Lung microvascular endothelial cell (primary cell): ENCODE data around the gene TNN. TPM values are rescaled to one million over a fixed set of nuclear protein-coding genes. Genes with fewer than 3 reads are reported as not detected.
"Not testable (repeated sequence)": the region's sequence is repeated elsewhere in the genome, so short reads cannot be mapped to it uniquely, and the experiment has no call there.

Experiments
- DNase-seq, 2 donors: peaks; one replicate each; pipeline versions ENCODE4 v3.0.0 to v3.0.0-alpha.2; 2010; ENCODE audit warnings: low read depth in 2 of 2
- total RNA-seq: library from RNA; depleted of rRNA; stranded (reverse); fragments of >200 nt; gene quantifications from 2 replicates; pipeline ENCODE4 v1.2.1, GENCODE V29; 2014

TNN gene, protein sequence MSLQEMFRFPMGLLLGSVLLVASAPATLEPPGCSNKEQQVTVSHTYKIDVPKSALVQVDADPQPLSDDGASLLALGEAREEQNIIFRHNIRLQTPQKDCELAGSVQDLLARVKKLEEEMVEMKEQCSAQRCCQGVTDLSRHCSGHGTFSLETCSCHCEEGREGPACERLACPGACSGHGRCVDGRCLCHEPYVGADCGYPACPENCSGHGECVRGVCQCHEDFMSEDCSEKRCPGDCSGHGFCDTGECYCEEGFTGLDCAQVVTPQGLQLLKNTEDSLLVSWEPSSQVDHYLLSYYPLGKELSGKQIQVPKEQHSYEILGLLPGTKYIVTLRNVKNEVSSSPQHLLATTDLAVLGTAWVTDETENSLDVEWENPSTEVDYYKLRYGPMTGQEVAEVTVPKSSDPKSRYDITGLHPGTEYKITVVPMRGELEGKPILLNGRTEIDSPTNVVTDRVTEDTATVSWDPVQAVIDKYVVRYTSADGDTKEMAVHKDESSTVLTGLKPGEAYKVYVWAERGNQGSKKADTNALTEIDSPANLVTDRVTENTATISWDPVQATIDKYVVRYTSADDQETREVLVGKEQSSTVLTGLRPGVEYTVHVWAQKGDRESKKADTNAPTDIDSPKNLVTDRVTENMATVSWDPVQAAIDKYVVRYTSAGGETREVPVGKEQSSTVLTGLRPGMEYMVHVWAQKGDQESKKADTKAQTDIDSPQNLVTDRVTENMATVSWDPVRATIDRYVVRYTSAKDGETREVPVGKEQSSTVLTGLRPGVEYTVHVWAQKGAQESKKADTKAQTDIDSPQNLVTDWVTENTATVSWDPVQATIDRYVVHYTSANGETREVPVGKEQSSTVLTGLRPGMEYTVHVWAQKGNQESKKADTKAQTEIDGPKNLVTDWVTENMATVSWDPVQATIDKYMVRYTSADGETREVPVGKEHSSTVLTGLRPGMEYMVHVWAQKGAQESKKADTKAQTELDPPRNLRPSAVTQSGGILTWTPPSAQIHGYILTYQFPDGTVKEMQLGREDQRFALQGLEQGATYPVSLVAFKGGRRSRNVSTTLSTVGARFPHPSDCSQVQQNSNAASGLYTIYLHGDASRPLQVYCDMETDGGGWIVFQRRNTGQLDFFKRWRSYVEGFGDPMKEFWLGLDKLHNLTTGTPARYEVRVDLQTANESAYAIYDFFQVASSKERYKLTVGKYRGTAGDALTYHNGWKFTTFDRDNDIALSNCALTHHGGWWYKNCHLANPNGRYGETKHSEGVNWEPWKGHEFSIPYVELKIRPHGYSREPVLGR (N-terminal part only)
- under 0.01 TPM in 1 of 2 replicates, not detected in the other for total RNA-seq

DNA sequence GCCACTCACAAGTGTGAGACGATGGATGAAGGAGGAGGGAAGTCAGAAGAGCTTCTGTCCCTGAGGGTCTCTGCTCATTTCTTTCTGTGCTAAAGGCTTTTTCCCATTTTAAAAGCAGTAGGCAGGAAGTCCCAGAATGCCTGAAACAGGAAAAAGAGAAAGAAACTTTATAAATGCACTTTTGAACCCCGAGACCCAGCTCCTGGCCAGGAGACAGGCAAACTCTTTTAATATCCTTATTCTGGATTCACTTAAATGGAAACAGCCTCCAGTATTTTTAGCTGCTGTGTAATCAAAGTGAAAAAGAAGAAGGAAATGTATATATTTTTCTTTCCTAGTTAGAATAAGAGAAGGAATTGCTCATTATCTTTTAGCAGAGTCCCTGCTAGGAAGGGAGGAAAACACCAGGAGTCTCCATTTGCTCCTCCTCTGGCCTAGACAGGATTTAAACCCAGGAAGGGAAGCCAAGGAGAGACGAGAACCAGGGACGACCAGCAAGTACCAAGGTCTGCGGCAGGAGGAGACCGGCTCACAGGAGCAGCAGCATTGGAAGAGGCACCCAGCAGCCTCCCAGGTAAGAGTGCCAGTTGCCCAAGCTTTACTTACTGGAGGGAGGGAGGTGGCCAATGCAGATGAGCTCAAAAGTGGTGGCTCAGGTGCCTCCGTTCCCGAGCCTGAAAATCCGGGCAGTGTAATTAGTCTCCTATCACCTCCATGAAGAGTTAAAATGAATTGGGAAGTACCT, at the start of gene TNN:
TNN (plus strand) TSS at position 472 of the 745 bp plus-strand sequence. CDS start 9,586 bp downstream, outside the sequence.
- no peak for DNase-seq

DNA sequence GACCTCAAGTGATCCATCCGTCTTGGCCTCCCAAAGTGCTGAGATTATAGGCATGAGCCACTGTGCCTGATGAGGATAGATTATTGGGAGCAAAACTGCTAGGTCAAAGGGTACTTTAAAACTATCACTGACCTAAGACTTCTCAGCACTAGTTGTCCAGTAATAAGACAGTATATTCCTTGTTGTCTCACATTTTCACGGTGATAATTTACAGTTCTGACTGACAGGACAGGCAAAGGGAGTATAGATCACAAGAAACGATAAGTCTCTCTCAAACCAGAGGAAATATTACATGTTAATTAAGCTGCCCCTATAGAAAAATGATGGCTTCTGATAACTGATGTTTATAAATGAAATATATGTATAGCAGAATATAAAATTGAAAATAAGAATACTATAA, 48.1 kb upstream of the TNN start:
- no peak for DNase-seq

DNA sequence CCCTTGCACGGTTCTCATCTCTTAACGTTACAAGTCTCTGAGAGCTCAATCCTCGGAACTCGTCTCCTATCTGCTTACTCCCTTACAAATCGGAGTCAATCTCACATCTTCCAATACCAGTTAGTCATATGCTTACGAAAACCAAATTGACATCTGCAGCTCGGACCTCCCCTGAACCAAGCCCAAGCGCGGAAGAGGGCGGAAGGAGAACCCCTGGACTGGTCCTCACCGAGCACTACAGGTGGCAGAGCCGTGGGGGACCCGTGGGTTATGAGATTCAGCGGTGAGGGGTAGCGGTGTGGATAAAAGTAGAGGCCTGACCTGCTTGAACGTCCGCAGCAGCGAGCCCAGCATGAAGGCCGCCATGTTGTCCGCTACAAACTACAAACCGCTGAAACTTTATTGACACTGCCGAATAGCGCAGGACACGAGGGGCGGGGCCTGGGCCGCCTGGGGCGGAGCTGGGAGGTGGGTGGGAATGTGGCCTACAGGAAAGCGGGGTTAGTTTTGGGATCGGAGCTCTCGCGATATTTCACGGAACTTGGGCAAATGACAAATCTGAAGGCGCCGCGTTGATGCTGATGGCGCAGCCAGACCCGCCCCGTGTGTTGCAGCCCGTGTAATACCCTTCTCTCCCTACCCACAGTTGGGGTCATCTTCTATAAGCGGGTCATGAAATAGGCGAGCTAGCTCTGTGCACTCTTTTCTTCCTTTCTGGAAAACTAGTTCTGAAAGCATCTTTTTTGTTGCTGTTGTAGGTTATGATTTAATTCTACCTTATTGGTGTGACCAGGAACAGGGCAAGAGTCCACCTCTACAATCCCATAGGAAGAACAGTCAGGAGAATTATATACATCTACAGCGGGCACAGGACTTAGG, 44.4 kb upstream of the TNN start, which contains the start of gene MRPS14:
MRPS14 (minus strand) TSS at position 383 of the 879 bp plus-strand sequence; CDS start at position 366, 17 bp downstream.
- peak; percentile 97 to 99 for DNase-seq

DNA sequence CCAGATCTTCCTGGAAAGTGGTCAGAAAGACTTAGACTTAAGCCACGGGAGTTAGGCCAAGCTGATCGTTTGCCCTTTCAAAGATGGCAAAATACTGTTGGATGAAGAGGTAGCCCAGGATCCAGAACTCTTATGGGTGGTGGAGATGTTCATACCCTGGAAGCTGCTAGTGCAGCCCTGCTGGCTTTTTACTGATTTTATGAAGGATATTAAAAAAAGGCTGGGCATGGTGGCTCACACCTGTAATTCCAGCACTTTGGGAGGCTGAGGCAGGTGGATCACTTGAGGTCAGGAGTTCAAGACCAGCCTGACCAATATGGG, 43.8 kb upstream of the TNN start:
- not testable (repeated sequence) for DNase-seq

DNA sequence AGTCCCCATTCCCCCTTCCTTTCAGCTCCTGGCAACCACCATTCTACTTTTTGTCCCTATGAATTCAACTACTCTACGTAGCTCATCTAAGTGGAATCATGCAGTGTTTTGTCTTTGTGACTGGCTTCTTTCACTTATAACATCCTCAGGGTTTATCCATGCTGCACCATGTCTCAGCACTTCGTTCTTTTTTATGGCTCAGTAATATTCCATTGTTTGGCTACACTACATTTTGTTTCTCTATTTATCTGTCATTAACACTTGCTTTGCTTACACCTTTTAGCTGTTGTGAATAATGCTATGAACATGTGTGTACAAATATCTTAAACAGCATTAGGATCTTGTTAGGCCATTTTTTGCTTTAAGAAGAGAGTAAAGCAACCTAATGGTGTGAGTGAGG, 42.9 kb upstream of the TNN start:
- no peak for DNase-seq

DNA sequence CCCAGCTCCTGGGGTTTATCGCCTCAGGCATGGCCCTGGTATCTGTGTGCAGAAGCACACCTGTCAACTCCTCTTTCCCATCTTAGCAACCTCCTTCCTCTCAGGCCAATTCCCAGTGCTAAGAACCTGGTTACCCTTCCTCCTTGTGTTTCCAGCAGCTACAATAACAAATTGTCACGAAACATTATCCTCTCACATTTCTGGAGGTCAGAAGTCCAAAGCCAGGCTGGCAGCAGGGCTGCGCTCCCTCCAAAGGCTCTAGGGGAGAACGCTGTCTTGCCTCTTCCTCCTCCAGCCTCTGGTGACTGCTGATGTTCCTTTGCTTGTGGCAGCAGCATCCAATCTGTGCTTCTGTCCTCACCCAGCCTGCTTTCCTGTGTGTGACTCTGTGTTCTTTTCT, 33.7 kb upstream of the TNN start:
- no peak for DNase-seq

DNA sequence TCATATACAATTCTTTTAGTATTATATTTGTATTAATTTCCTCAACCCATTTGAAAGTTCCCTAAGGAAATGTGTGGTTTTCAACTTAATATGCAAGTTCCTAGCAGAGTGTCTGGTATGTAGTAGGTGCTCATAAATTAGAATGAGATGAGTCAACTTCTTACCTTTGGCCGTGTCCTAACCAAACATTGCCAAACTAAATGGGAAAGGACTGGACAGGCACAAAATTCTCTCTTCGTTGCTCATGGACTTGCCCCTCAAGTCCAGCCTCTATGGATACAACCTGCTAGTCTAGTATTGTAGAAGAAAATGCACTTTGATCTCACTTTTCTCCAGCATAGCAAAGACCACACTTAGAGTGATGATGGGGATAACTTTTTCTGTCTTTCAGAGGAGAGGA, 32.9 kb upstream of the TNN start:
- no peak for DNase-seq

DNA sequence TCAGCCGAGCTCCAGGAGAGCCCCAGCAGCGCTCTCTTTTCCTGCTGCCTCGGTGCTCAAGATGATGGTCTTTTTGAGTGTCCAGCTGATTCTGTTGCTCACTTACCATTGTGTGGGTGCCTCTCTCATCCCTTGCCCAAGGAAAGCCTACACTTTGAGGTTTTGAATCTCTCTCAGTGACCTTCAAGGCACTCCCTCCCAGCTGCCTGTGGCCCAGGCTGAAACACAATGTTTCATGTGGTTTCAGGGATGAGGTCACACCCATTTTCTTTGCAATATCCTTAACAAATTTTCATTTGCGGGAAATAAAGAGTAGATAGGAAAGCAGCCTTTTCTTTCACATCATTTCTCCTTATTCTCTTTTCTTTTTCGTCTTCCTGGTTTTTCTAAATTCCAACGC, 31.8 kb upstream of the TNN start:
- DNase-seq: no peak

DNA sequence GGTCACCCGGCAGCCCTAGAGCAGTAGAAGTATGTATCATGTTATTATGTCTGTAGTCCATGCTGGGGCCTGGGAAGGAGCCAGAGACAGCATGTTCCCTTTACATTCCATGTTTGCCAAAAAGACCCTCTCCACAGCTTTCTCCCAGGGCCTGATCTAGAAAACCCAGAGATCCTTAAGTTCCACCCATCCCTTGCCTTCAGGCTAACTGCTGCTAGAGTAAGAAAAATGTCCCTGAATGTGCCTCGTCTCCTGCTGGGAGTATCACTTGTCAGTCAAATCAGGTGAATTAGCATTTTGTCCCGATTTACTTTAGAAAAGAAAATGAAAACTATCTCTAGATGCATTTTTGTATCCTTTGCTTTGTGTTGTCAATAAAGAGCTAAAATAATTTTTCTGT, 31.2 kb upstream of the TNN start:
- DNase-seq: no peak

DNA sequence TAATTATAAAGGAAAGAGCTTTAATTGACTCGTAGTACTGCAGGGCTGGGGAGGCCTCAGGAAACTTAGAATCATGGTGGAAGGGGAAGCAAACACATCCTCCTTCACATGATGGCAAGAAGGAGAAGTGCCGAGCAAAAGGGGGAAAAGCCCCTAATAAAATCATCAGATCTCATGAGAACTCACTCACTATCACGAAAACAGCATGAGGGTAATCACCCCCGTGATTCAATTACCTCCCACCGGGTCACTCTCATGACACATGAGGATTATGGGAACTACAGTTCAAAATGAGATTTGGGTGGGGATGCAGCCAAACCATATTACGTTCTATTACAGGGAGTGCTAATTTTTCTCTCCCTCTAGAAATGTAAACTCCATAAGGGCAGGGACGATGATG, 30.2 kb upstream of the TNN start:
- DNase-seq: no peak

DNA sequence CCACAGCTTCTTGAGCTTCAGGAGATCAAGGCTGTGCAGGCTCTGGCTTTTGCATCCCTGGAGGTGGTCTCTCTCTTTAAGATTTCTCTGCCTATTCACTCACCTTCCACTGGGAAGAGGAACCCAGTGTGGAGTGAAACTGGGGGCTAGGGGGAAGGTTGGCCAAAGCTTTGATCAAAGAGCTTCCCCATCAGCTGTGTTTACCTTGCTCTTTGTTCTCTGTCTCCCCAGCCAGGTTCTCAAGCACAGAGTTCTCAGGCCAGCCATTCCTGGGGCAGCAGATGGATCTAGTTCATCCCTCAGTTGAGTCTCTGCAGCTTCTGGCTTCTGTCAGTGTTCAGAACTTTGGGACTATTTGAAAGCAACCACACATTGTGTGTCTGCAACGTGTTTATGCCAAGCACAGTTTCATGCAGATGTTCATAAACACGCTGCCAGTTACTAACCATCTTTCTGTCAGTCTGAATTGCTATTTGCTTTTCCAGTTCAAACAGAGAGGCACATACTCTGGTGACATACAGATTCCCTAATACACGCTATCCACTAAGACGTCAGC, 27.2 kb upstream of the TNN start:
- DNase-seq: no peak

DNA sequence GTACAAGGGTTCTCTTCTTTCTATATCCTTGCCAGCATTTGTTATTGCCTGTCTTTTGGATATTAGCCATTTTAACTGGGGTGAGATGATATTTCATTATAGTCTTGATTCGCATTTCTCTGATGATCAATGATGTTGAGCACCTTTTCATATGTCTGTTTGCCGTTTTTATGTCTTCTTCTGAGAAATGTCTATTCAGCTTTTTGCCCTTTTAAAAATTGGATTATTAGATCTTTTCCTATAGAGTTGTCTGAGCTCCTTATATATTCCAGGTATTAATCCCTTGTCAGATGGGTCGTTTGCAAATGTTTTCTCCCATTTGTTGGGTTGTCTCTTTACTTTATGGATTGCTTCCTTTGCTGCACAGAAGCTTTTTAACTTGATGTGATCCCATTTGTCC, 25.0 kb upstream of the TNN start:
- DNase-seq: no peak

DNA sequence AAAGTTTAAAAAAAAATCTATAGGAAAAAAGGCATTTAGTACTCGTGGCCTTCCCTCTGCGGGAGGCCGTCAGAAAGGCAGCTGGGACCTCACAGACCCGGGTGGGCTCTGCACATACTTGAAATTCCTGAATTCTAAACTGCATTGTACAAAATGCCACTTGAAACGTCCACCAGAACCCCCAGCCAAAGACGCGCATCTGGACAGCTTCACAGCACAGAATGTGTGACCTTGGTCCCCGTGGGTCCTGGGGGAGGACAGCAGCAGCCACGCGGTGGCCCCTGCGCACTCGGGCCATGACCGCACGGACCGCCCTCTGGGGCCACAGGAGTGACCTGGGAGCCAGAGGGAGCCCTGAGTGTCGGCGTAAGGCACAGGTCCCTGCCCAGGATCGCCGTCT, 23.8 kb upstream of the TNN start:
- DNase-seq: no peak

DNA sequence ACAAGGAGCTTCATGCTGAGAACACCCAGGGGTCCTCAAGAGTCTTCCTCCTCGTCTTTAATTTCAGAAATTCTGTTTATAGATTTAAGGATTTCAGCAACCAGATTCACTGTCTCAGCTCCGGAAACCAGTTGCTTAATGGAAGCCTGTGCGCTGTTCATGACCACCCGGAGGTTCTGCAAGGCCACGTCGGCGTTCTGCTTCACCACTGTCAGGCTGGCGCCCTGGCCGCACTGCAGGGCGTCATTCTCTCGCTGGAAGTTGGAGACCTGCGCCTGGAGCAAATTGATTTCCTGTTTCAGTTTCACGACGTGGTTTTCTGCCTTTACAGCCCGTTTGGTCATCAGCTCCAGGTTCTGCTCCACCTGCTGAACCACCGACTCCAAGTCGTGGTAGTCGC, 23.0 kb upstream of the TNN start:
- not testable (repeated sequence) for DNase-seq

DNA sequence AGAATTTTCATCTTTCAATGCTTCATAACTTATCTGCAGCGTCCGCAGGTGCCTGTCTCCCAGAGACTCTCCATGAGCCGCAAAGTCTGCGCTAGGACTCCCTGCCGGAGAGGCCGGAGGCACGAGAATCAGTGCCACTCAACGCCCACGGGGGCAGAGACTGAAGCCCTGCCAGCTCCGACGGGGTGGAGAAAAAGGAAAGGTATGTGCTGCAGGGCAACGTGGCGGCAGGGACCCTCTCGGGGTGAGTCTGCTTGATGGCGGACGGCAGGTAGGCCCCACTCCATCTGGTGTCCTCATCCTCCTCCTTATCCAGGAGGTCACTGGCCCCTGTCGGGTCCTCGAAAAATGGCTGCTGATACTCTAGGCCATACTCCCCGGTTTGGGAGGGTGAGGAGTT, 22.5 kb upstream of the TNN start:
- no peak for DNase-seq

DNA sequence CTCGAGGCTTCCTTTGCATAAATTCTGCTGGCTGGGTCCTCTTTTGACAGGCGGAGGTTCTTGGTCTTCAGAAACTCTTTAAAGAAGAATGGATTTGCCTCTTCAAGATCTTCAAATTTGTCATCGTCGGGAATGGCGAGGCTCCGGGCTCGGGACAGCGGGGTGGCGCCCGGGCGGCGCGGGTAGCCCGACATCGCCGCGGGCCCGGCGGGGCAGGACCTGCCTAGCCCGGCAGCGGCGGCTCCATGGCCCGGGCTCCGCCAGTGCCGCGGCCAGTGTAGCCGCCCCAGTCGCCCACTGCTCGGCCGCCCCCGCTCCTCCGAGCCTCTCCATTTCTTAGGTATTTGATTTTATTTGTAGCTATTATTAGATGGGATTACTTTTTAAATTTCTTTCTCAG, 22.1 kb upstream of the TNN start:
- no peak for DNase-seq

DNA sequence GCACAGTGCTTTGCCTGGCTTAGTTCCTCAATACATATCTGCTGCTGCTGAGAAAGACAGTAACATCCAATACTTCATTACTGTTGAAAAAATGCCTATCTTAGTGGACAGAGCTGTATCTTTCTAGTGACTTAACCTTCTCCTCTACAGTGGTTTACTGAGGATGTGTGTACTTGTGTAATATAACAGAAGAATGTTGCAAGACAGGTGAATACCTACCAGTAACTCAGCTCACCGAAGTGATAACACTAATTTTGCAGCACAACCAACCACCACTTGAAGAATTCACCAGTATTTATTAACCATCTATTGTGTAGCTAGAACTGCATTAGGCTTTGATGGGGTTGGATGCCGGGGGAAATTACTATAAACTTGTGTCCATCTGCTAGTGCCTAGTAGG, 16.6 kb upstream of the TNN start:
- no peak for DNase-seq

DNA sequence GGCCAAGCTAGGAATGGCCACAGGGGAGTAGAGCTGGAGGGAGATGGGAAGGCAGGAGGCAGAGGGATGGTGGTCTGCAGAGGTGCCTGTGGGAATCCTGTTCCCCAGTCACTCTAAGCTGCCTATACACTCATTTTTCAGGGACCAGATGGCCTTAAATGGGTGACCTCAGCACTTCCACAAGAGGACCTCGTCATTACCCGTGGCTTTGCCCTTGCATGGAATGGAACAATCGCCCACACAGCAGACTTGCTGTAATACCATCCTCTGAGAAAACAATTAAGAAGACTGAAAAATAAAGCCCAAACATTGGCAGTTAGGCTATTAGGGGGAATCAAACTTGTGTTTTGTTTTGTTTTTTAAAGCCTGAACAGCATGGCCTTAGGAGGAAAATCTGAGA, 12.9 kb upstream of the TNN start:
- no peak for DNase-seq

DNA sequence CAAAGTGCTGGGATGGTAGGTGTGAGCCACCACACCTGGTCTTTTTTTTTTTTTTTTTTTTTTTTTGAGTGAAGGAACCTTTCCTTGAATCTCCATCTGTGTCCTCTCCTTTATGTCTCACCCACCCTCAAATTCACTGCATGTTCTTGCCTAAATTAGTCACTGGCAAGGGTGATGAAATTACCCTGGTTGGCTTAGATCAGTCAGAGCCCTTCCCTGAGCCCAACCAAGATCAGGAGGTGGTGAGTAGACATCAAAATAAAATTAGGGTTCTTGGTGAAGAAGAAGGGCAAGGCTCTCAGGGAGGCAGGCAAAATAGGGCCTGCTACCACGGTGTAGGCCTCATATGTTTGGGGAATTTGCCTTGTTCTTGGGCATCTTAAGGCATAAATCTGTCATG, 5.3 kb upstream of the TNN start:
- DNase-seq: no peak

DNA sequence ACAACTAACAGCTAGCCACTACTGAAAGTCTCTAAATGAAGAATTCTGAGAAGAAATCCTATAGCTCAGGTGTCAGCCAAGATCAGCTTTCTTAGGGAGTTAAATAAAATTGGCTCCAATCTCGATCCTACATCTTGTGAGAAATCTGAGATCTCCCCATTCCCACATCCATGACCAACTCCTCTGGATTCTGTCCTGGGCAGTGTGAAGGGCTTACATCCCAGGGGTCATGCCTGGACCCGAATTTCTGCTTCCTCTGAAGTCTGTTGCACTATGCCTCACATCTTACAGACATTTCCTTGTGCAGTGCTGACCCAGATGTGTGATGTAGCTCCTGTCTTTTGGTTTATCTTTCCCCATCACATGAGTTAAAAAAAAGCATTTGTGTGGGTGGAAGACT, 4.8 kb upstream of the TNN start:
- DNase-seq: no peak
